Measurements from ENCODE around the gene PPP4R2.
"Not testable (repeated sequence)": the region's sequence is repeated elsewhere in the genome, so short reads cannot be mapped to it uniquely, and the experiment has no call there.

PPP4R2 gene

GRCh38 chr3:73026760-73027113 lies 30.1 kb downstream of the PPP4R2 start:
- no peak for DNase-seq

- no peak for DNase-seq
These were observed 32.2 kb downstream of the PPP4R2 start for GRCh38 chr3:73028803-73029202.

- no peak for DNase-seq
These were observed 32.7 kb downstream of the PPP4R2 start for GRCh38 chr3:73029321-73029796.

- no peak for DNase-seq
These were observed 33.5 kb downstream of the PPP4R2 start for GRCh38 chr3:73030073-73030597.

- DNase-seq, result no peak
These were observed 35.0 kb downstream of the PPP4R2 start for GRCh38 chr3:73031573-73032103.

GRCh38 chr3:73036694-73037591 lies 40.3 kb downstream of the PPP4R2 start:
- no peak for DNase-seq

- no peak for DNase-seq
These were observed 44.9 kb downstream of the PPP4R2 start for GRCh38 chr3:73041537-73041936.

GRCh38 chr3:73043414-73043813 lies 46.8 kb downstream of the PPP4R2 start:
- no peak for DNase-seq

- DNase-seq, result no peak
These were observed 48.8 kb downstream of the PPP4R2 start for GRCh38 chr3:73045391-73045790.

GRCh38 chr3:73046195-73046594 lies 49.6 kb downstream of the PPP4R2 start:
- DNase-seq, result no peak

GRCh38 chr3:73049319-73049718 lies 52.7 kb downstream of the PPP4R2 start:
- DNase-seq, result no peak

- no peak for DNase-seq
These were observed 56.2 kb downstream of the PPP4R2 start for GRCh38 chr3:73052857-73053256.

- no peak for DNase-seq
These were observed 59.0 kb downstream of the PPP4R2 start for GRCh38 chr3:73055583-73055982.

- DNase-seq, result no peak
These were observed 59.6 kb downstream of the PPP4R2 start for GRCh38 chr3:73056014-73056844.

GRCh38 chr3:73056845-73057150 lies 60.2 kb downstream of the PPP4R2 start:
- no peak for DNase-seq

- DNase-seq, result no peak
These were observed 63.7 kb downstream of the PPP4R2 start for GRCh38 chr3:73060302-73060723.

GRCh38 chr3:73061416-73061815 lies 64.8 kb downstream of the PPP4R2 start, which contains the start of gene EBLN2:
Gene EBLN2 (plus strand): TSS chr3:73061659. CDS start chr3:73062082, 423 bp downstream.
- no peak for DNase-seq

GRCh38 chr3:73066243-73066642 lies 69.6 kb downstream of the PPP4R2 start:
- not testable (repeated sequence) for DNase-seq

GRCh38 chr3:73068419-73068818 lies 71.8 kb downstream of the PPP4R2 start:
- DNase-seq, result no peak

GRCh38 chr3:73069187-73069586 lies 72.6 kb downstream of the PPP4R2 start:
- DNase-seq, result no peak

- no peak for DNase-seq
These were observed 73.3 kb downstream of the PPP4R2 start for GRCh38 chr3:73069775-73070444.

GRCh38 chr3:73070675-73071575 lies 74.3 kb downstream of the PPP4R2 start:
- no peak for DNase-seq

Data from NCI-H1436 treated with DMSO at 0.1 percent for 48 hours (cell line).